Urinary bladder (tissue), 4 donors: Measurements from ENCODE around the gene IGF2R. TPM values are rescaled to one million over a fixed set of nuclear protein-coding genes. Genes with fewer than 3 reads are reported as not detected.
"Not testable (repeated sequence)": the region's sequence is repeated elsewhere in the genome, so short reads cannot be mapped to it uniquely, and the experiment has no call there.

ENCODE experiments used
- DNase-seq: peaks from one replicate; pipeline ENCODE4 v3.0.0-alpha.2; 2015; ENCODE audit errors: extremely low spot score
- H3K27ac ChIP-seq: one replicate; pipeline ENCODE4 v1.5.1; 2013; ENCODE audit warnings: low read depth, mild to moderate bottlenecking, moderate library complexity
- H3K36me3 ChIP-seq: one replicate; pipeline ENCODE4 v1.6.1; 2013; ENCODE audit warnings: mild to moderate bottlenecking, moderate library complexity; ENCODE audit not compliant: insufficient read depth
- H3K4me1 ChIP-seq: one replicate; pipeline ENCODE4 v1.6.1; 2013; ENCODE audit warnings: mild to moderate bottlenecking, moderate library complexity; ENCODE audit not compliant: insufficient read depth
- H3K4me3 ChIP-seq: one replicate; pipeline ENCODE4 v1.5.1; 2013; ENCODE audit warnings: low read depth, low read length
- WGBS: extraction: QIAGEN DNeasy Blood & Tissue Kit; methylation state at CpG from one replicate; pipeline ENCODE4 v1.1.7; 2013; 5-methylcytosine and 5-hydroxymethylcytosine counted together
- polyA plus RNA-seq: library from polyadenylated mRNA; stranded (reverse); fragments of 200-250 nt; gene quantifications from one replicate; pipeline ENCODE4 v1.2.3, GENCODE V29; 2013
- total RNA-seq: library from RNA; depleted of rRNA; stranded (reverse); fragments of >200 nt; gene quantifications from one replicate; pipeline ENCODE4 v1.2.3, GENCODE V29; 2014
- donor health status: healthy with polysubstance abuse.
- donor health status: healthy.

Gene IGF2R
- total and polyA plus RNA-seq, 2 donors, result 32.1 to 46.6 TPM

GRCh38 chr6:160000893-160001427, 32.1 kb downstream of the IGF2R start:
- H3K27ac ChIP-seq, DNase-seq, H3K36me3 ChIP-seq, H3K4me3 ChIP-seq, H3K4me1 ChIP-seq: not testable (repeated sequence)
- WGBS, result 90% methylated on average over 9 of the region's 9 CpGs

DNA sequence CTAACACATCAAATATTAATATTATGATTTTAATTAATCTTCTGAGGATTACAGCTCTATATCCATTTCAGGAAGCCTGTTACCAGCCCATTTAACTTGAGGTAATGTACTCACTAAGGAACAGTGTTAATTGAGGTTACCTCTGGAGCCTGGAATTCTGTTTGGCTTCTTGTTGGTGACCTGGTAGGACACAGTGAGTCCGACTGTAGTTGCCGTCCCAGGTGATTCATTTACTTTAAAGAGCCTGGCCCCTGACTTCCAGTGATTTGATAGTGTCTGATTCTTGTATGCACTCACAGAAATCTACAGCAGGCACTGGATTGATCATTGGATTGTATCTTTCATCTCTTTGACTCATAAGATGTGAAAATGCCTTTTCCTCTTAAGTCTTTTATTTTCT, 34.0 kb downstream of the IGF2R start:
- H3K27ac ChIP-seq, result no peak overlapping the region
- WGBS, result 69% methylated on average over 2 of the region's 2 CpGs
- no peak for DNase-seq
- H3K4me1 ChIP-seq, result no peaks in the 10 kb centered on the region
- H3K36me3 ChIP-seq, result no peaks in the 10 kb centered on the region
- H3K4me3 ChIP-seq, result no peak overlapping the region

GRCh38 chr6:160004018-160004417, 35.1 kb downstream of the IGF2R start:
- 87% methylated on average over 8 of the region's 8 CpGs for WGBS
- H3K36me3 ChIP-seq, result no peaks in the 10 kb centered on the region
- no peak overlapping the region for H3K27ac ChIP-seq
- no peak for DNase-seq
- no peak overlapping the region for H3K4me3 ChIP-seq
- no peaks in the 10 kb centered on the region for H3K4me1 ChIP-seq

- H3K27ac ChIP-seq, result no peak overlapping the region
- no peak overlapping the region for H3K4me3 ChIP-seq
- no peaks in the 10 kb centered on the region for H3K36me3 ChIP-seq
- no peaks in the 10 kb centered on the region for H3K4me1 ChIP-seq
- WGBS, result 97% methylated on average over 21 of the region's 21 CpGs
- DNase-seq, result no peak
Measured at GRCh38 chr6:160004419-160005175, 35.7 kb downstream of the IGF2R start.

- H3K4me1 ChIP-seq, result no peaks in the 10 kb centered on the region
- no peaks in the 10 kb centered on the region for H3K36me3 ChIP-seq
- no peak overlapping the region for H3K27ac ChIP-seq
- WGBS, result 81% methylated on average over 31 of the region's 31 CpGs
- H3K4me3 ChIP-seq, result no peak overlapping the region
- DNase-seq, result no peak
Measured at GRCh38 chr6:160005211-160005610, 36.3 kb downstream of the IGF2R start.

GRCh38 chr6:160005861-160006540, 37.1 kb downstream of the IGF2R start:
- Histone ChIP-seq H3K4me3 (no peak overlapping the region), H3K4me1 (no peaks in the 10 kb centered on the region), H3K36me3 (no peaks in the 10 kb centered on the region), H3K27ac (no peak overlapping the region)
- no peak for DNase-seq
- WGBS, result 66% methylated on average over 57 of the region's 57 CpGs

DNA sequence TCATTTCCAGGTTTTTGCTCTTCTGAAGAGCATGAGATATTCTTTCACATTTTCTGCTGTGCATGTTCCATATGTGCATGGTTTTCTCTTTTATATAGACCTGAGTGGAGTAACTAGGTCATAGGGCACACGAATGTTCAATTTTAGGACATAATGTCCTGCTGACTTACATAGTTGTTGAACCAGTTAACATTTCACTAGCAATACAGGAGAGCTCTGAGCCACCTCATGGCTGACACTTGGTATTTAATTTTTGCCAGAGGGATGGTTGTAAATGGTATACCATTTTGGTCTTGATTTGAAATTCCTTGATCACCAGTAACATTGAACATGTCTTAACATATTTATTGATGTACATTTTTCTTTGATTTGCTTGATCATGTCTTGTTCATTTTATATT, 38.3 kb downstream of the IGF2R start:
- Histone ChIP-seq H3K27ac (no peak overlapping the region), H3K4me1 (no peaks in the 10 kb centered on the region), H3K36me3 (no peaks in the 10 kb centered on the region), H3K4me3 (no peak overlapping the region)
- DNase-seq, result no peak
- WGBS, result 91% methylated on average over 1 of the region's 1 CpG

DNA sequence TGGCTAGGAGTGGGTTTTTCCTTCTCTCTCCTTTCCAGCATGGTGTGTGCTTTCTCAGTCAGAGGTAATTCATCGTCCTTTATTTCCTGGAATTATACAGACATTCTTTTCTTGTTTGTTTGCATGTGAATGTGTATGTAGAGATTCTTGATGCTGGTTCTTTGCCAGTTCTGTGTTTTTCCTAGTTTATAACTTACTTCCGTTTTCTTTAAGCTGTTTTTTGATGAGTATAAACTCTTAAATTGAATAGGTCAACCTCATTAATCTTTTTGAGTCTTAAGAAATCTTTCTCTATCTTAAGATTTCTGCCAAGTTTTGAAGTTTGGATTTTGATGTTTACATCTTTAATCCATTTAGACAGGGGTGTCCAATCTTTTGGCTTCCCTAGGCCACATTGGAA, 38.7 kb downstream of the IGF2R start:
- no peak for DNase-seq
- H3K4me1 ChIP-seq, result no peaks in the 10 kb centered on the region
- no peaks in the 10 kb centered on the region for H3K36me3 ChIP-seq
- H3K4me3 ChIP-seq, result no peak overlapping the region
- no peak overlapping the region for H3K27ac ChIP-seq
- 30% methylated on average over 2 of the region's 2 CpGs for WGBS

DNA sequence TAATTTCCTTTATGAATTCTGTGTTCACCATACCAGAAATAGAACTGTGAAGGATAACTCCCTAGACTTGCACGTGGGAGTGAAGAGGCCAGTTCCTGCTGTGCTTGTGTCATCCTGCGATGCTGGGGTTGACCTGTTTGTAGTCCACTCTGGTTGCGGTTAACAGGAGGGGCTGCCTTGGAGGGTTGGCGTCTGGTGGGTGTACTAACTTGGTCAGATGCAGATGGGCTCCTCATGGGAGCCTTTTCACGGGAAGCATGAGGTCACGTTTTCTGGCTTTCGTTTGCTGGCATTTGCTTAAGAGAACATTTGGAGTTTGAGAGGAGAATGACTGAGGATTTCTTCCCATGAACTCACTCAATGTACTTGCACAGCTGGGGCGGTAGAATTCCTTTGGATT, 41.2 kb downstream of the IGF2R start:
- H3K36me3 ChIP-seq, result no peaks in the 10 kb centered on the region
- 60% methylated on average over 8 of the region's 8 CpGs for WGBS
- H3K4me1 ChIP-seq, result no peaks in the 10 kb centered on the region
- no peak overlapping the region for H3K4me3 ChIP-seq
- no peak for DNase-seq
- no peak overlapping the region for H3K27ac ChIP-seq

DNA sequence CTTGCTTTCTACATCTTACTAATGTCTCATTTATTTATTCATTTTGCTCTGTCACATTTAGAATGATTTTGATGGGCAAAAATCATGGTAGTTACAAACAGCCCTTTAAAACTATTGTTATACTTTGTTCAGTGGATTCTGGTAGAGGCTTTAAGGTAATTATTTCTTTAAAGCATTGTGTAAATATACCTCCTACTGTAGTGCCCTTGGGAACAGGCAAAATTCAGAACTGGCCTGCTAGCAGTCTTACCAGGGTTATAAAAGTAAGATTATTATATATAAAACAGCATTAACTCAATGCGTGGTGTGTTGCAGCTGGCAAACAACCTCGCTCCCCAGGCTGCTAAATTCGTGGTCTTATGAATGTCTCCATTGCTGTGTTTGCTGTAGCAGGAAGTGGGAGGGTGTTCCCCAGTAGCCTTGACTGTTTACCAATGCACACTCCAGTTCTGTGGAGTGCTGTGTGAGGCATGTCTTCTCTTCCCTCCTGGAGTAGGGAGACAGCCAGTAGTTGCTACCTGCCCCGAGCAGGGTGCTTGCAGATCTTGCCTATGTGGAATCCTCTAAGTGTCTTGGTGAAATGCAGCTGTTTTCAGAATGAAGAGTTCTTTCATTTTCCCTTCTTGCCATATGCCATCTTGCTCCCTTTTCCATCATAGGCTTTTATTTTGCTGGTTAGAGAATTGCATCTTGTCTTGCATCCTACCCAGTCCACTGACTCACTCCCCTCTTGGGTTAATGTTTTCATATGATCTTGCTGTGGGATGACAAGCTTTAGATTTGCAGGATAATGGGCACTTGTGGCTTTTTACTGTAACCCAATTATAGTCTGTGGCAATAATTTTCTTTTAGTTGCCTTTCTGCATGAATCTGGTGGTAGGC, 45.3 kb downstream of the IGF2R start:
- H3K4me1 ChIP-seq, result no peaks in the 10 kb centered on the region
- no peak for DNase-seq
- no peak overlapping the region for H3K4me3 ChIP-seq
- 69% methylated on average over 4 of the region's 4 CpGs for WGBS
- H3K36me3 ChIP-seq, result no peaks in the 10 kb centered on the region
- no peak overlapping the region for H3K27ac ChIP-seq

GRCh38 chr6:160014869-160015182, 45.9 kb downstream of the IGF2R start:
- 84% methylated on average over 2 of the region's 2 CpGs for WGBS
- H3K4me1 ChIP-seq, result no peaks in the 10 kb centered on the region
- no peak for DNase-seq

GRCh38 chr6:160015778-160016684, 47.1 kb downstream of the IGF2R start:
- no peak for DNase-seq

More at GRCh38 chr6:160014869-160015182, 45.9 kb downstream of the IGF2R start:
- Histone ChIP-seq H3K27ac (no peak overlapping the region), H3K4me3 (no peak overlapping the region), H3K36me3 (no peaks in the 10 kb centered on the region)

GRCh38 chr6:160022101-160022500, 53.2 kb downstream of the IGF2R start:
- no peaks in the 10 kb centered on the region for H3K36me3 ChIP-seq
- H3K27ac ChIP-seq, result no peak overlapping the region
- no peaks in the 10 kb centered on the region for H3K4me1 ChIP-seq
- no peak for DNase-seq
- no peak overlapping the region for H3K4me3 ChIP-seq
- WGBS, result 92% methylated on average over 1 of the region's 1 CpG

More at GRCh38 chr6:160015778-160016684, 47.1 kb downstream of the IGF2R start:
- Histone ChIP-seq H3K27ac (no peak overlapping the region), H3K4me3 (no peak overlapping the region), H3K4me1 (no peaks in the 10 kb centered on the region), H3K36me3 (no peaks in the 10 kb centered on the region)
- WGBS, result 88% methylated on average over 10 of the region's 10 CpGs
